ENCODE data around the gene SSBP2.

GRCh38 chr5:81749561-81750307 is 1.2 kb downstream of the SSBP2 start:
- no peak for TF ChIP-seq POLR2A (IDR thresholded peaks at IDR 0.05)
- no peak for TF ChIP-seq CTCF (IDR thresholded peaks at IDR 0.05)
